Measurements from ENCODE around the gene XCL1. TPM values are rescaled to one million over a fixed set of nuclear protein-coding genes. Genes with fewer than 3 reads are reported as not detected.

Gene XCL1
- polyA plus RNA-seq, 1 experiment = not detected

DNA sequence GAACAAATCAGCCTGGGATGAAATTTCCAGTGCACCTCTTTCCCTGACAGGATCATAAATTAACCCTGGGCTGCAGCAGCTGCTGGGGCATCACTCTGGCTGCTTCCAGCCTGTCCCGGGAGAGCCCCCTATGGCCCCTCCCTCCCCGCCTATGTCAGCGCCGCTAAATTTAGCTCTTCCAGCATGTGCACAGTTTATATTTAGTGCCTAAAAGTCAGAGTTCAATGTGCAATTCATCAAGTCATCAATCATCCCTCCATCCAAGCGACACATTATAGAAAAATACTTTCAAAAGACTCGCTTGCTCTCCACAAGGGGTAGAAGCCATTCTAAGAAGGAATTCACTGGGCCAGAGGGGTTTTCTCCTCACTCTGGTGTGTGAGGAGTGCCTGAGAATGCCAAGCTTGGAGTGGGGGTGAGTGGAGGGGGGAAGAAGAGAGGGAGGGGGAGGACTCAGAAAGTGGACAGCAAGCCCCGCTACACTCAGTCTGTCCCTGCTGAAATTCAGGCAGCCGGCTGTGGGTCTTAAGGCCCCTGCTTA lies 37.4 kb downstream of the XCL1 start:
- Histone ChIP-seq H3K36me3 (ENCODE audit: control insufficient read depth, insufficient read depth, low read length) (no peaks in the 10 kb centered on the region), H3K4me3 (ENCODE audit: low read depth, low read length) (no peak overlapping the region), H3K27me3 (ENCODE audit: control insufficient read depth, insufficient read depth, low read length) (no peaks in the 10 kb centered on the region; the same call in none of the 2 replicates)
- ChIA-PET POLR2A (no interaction called here), CTCF (interaction anchor here (1.1 to 3.5 kb wide), 2 partner anchors 10 kb away, joined by 3 to 17 read pairs; no protein-coding TSS in a partner anchor)
- TF ChIP-seq CTCF (IDR thresholded peaks at IDR 0.05; ENCODE audit: insufficient read depth, low read depth, low read length) = no peak
- no peak for DNase-seq (ENCODE audit: low read depth)

- H3K27me3 ChIP-seq (ENCODE audit: control insufficient read depth, insufficient read depth, low read length) = no peaks in the 10 kb centered on the region; the same call in none of the 2 replicates
- H3K36me3 ChIP-seq (ENCODE audit: control insufficient read depth, insufficient read depth, low read length) = no peaks in the 10 kb centered on the region
- POLR2A ChIA-PET = no interaction called here
- no peak for DNase-seq (ENCODE audit: low read depth)
- CTCF ChIA-PET = interaction anchor here (3.5 kb wide), 1 partner anchor 11 kb away, joined by 17 read pairs; no protein-coding TSS in a partner anchor
- H3K4me3 ChIP-seq (ENCODE audit: low read depth, low read length) = no peak overlapping the region
- TF ChIP-seq CTCF (IDR thresholded peaks at IDR 0.05; ENCODE audit: insufficient read depth, low read depth, low read length) = no peak
Measured at GRCh38 chr1:168614235-168614634, 37.8 kb downstream of the XCL1 start.

GRCh38 chr1:168615965-168616364 lies 39.6 kb downstream of the XCL1 start:
- no peaks in the 10 kb centered on the region; the same call in none of the 2 replicates for H3K27me3 ChIP-seq (ENCODE audit: control insufficient read depth, insufficient read depth, low read length)
- CTCF ChIA-PET = interaction anchor here (3.5 kb wide), 1 partner anchor 12 kb away, joined by 17 read pairs; no protein-coding TSS in a partner anchor
- POLR2A ChIA-PET = no interaction called here
- no peak for TF ChIP-seq CTCF (IDR thresholded peaks at IDR 0.05; ENCODE audit: insufficient read depth, low read depth, low read length)
- no peak for DNase-seq (ENCODE audit: low read depth)
- H3K36me3 ChIP-seq (ENCODE audit: control insufficient read depth, insufficient read depth, low read length) = no peaks in the 10 kb centered on the region
- H3K4me3 ChIP-seq (ENCODE audit: low read depth, low read length) = no peak overlapping the region

- Histone ChIP-seq H3K4me3 (ENCODE audit: low read depth, low read length) (no peak overlapping the region), H3K27me3 (ENCODE audit: control insufficient read depth, insufficient read depth, low read length) (no peaks in the 10 kb centered on the region; the same call in none of the 2 replicates), H3K36me3 (ENCODE audit: control insufficient read depth, insufficient read depth, low read length) (no peaks in the 10 kb centered on the region)
- no peak for DNase-seq (ENCODE audit: low read depth)
- no peak for TF ChIP-seq CTCF (IDR thresholded peaks at IDR 0.05; ENCODE audit: insufficient read depth, low read depth, low read length)
- ChIA-PET POLR2A (no interaction called here), CTCF (interaction anchor here (0.7 kb wide), 2 partner anchors 10 to 32 kb away, joined by 3 read pairs; no protein-coding TSS in a partner anchor)
Measured at GRCh38 chr1:168617974-168618750, 41.8 kb downstream of the XCL1 start.

DNA sequence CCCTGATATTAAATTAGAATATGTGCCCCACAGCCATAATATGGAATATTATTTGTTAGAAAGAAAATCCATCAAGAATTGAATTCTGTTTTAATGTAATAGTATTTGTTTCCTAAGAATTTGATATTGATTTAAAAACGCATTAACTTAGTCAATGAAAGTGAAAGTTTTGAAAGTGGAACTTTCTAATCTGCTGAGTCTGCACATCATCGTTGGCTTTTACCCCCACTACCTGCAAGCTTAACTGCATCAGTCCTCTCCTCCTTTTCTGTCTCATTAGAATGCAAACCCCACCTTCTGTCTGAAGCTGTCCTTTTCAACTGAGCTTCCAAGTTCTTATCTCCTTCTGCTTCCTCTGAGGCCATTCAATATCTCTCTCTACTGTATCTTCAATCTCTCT lies 42.5 kb downstream of the XCL1 start:
- Histone ChIP-seq H3K27me3 (ENCODE audit: control insufficient read depth, insufficient read depth, low read length) (no peaks in the 10 kb centered on the region; the same call in 1 of the 2 replicates), H3K4me3 (ENCODE audit: low read depth, low read length) (no peak overlapping the region), H3K36me3 (ENCODE audit: control insufficient read depth, insufficient read depth, low read length) (no peaks in the 10 kb centered on the region)
- no peak for DNase-seq (ENCODE audit: low read depth)
- no peak for TF ChIP-seq CTCF (IDR thresholded peaks at IDR 0.05; ENCODE audit: insufficient read depth, low read depth, low read length)
- ChIA-PET CTCF (interaction anchor here (0.7 kb wide), 1 partner anchor 33 kb away, joined by 3 read pairs; no protein-coding TSS in a partner anchor), POLR2A (no interaction called here)

Measured in BJ (cell line).